ENCODE results near the gene NCK2.

NCK2 gene

DNA sequence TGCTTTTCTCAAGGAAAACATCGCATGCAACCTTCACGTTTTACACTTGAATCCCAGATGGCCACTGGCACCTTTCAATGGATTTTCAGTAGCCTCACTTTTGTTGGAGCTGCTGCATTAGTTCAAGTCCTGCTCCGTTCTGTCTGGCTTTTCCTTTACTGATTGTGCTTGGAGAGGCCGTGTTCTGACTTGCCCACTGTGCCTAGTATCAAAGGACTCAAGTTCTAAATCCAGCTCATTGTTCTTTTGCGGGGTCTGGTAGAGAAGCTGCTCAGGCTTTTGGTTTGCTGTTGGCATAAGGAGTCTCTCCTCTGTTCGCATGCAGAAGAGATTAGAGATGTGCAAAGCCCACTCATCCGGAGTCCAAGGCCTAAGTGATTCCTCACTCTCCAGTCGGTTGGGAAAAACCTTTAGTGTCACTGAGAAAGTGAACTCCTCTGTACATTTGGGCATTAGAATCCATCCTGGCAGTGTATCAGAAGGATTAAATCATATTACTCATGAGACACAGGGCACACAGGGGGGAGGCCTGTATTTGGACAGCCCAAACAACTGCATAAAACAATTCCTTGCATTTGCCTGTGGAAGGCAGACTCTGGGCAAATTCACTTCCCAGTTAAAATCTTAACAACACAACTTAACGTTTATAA, 69.7 kb downstream of the NCK2 start:
- no peak for DNase-seq (ENCODE audit: low read depth)

DNA sequence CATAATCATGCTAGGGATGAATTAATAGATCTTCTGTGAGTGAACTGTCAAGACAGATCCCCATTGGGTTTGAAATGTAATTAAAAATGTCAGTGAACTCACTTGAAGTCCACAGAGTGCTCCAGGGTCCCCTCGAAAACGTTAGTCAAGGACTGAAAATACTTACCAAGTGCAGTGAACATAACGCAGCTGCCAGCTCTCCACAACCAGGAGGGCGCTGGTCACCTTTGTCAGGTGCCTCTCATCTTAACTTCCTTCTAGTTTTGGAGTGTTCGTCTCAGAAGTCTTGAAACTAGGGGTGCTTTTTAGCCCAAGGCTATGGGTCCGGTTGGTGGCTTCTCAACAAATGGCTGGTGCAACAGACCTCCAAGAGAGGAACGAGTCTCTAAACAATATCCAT, 70.7 kb downstream of the NCK2 start:
- no peak for DNase-seq (ENCODE audit: low read depth)

DNA sequence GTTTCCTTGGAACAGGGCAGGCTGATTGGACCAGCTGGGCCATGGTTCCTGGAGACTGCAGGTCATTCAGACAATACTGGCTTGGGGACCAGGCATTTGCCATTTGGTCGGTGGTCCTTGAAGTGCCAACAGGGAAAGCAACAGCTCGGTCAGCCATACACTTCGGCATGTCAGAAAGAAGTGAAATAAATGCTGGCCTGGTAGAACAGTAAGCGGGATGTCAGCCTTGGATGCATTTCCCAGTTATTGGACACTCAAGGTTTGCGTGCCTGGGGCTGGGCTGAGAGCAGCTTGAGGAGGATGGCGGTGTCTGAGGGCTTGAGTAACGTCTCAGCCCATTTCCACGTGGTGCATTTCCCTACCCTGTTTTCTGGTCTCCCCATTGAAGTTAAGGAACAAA, 75.4 kb downstream of the NCK2 start:
- DNase-seq (ENCODE audit: low read depth) = no peak

DNA sequence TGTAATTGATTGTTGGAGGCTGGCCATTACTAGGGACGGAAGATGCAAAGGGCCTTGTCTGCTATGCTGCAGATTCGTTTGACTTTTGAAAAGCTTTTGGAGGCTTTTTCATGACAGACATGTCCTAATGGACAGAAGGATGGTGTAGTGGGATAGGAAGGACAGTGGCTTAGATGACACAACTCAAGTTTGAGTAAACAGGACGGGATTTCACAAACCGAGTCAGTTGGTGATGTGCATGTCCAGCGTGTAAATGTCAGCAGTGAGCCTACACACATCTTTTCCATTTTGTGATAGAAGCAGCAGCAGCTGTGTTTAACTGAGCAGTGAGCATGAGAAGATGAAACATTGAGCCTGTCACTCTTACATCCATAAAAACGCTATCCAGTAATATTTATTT, 76.0 kb downstream of the NCK2 start:
- DNase-seq (ENCODE audit: low read depth) = no peak

DNA sequence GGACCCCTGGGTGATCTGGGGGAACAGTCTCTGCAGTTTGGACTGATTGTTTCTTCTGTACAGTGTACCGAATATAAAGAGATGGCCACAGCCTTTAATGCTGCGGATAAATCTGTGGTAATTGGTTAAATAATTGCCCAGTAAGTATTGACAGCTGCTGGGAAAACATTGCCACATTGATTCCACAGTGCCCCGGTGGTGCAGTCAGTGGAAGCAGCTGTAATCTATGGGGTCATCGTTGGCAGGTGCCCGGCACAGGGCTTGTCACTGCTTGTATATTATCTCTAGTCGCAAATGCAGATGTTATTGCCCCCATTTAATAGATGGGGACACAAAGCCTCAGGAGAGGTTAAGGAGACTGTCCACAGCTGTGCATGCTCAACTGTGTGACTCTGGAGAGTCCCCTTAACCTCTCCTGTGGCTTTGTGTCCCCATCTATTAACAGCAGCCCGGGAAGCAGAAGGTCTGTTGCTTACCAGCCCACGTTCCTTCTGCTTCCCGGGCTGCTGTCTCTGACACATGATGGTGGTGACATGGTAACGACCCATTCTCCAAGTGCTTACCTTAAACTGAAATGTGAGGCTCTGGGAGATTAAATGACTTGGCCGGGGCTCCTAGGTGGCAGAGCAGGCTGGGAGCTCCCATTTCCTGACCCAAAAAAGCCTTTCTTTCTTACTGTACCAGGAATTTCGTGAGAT, 76.9 kb downstream of the NCK2 start:
- DNase-seq (ENCODE audit: low read depth) = no peak

DNA sequence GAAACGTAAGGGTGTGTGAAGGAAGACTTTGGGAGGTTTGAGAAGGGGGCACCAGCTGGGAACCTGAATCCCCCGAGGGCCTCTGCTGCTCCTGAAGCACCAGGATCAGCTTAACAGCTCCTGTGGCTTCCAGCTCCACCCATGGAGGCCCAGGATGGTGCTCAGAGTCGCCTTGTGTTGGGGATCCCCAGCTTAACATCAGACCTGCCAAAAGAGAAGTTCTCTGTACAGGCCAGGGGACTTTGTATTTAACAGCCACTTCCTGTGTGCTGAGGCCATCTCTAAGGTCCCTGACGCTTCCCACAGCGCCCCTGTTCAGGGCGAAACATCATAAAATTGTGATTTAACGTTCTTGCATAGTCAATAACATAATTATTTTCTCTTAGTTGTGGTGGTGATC, 77.5 kb downstream of the NCK2 start:
- DNase-seq (ENCODE audit: low read depth) = no peak

DNA sequence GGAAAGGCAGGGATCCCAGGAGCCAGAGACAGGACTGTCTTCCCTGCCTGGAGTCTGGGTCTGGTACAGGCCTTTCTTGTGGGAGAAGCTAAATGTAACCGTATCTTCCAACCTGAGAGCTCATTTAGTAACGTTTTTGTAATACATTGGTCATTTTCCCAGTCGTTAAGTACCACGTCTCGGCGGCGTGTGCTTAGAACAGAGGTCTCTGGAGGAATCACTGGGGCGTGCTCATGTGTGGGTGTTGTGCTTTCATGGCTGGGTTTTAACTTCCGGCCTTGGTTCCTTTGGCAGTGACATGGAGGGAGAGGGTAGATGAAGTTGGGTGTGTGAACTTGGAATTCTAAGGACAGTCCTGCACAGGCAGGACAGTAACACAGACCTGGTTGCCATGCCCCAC, 79.7 kb downstream of the NCK2 start:
- no peak for DNase-seq (ENCODE audit: low read depth)

DNA sequence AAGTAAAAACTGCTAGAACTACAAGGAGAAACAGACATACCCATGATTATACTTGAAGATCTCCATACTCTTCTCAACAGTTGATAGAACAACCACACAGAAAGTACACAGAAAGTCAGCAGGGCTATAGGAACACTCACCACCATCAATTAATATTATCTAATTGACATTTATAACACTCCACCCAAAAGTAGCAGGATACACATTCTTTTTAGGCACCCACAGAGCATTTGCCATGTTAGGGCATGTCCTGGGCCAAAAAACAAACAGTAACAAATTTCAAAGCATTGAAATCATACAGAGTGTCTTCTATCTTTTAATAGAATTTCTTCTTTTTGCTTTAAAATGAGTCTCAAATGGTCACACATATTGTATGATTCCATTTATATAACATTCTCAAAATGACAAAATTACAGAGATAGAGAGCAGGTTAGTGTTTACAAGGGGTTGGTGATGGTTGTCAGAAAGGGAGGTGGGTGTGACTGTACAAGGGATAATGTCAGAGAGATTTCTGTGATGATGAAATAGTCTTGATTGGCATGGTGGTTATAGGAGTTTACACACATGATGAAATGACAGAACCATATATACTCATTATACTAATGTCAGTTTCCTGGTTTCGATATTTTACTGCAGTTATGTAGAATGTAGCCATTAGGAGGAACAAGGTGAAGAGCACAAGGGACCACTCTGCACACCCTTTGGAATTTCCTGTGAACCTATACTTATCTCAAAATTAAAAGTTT, 82.8 kb downstream of the NCK2 start:
- no peak for DNase-seq (ENCODE audit: low read depth)

DNA sequence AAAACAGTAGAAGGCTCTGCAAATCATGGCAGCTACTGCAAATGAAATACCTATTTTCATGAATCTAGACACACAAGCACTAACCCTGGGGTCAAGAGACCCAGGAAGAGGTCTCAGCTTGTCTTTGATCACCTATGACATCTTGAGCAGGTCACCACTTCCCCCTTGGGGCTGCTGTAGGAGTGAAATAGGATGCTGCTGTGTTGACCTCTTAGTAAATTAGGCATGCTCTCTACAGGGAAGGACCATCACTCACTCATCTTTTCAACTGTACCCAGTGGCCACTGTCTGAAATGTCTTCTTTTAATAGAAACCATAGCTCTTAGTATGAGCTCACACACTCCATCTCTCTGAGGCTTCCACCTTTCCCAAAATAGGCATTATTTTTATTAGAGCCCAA, 83.8 kb downstream of the NCK2 start:
- no peak for DNase-seq (ENCODE audit: low read depth)

DNA sequence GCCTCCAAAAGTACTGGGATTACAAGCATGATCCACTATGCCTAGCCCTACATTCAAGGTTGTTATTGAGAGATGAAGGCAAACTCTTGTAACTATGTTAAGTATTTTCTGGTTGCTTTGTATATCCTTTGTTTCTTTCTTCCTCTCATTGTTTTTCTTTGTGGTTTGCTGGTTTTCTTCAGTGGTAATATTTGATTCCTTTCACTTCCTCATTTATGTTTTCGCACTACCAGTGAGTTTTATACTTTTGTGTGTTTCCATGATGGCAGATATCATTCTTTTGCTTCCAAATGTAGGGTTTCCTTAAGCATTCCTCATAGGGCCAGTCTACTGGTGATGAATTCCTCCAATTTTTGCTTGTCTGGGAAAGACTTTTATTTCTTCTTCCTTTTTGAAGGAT, 90.2 kb downstream of the NCK2 start:
- no peak for DNase-seq (ENCODE audit: low read depth)

DNA sequence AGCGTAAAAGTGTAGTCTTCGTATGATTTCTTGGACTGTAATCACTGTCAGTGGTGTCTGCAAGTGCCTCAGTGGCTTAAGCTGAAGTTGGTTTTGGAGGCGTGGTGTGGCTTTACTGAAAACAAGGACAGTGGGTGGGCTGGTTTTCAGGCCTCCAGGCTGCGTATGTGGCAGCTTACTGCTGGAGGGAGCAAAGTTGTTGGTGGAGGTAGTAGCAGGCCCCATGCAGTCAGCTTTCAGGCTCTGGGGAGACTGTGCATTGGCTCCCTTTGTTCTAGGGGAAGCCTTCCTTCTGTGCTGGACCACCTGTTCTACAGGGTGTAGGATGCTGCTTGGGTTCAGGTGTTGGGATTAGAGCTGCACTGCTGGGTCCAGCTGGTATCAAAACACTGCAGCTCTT, 91.6 kb downstream of the NCK2 start:
- no peak for DNase-seq (ENCODE audit: low read depth)

DNA sequence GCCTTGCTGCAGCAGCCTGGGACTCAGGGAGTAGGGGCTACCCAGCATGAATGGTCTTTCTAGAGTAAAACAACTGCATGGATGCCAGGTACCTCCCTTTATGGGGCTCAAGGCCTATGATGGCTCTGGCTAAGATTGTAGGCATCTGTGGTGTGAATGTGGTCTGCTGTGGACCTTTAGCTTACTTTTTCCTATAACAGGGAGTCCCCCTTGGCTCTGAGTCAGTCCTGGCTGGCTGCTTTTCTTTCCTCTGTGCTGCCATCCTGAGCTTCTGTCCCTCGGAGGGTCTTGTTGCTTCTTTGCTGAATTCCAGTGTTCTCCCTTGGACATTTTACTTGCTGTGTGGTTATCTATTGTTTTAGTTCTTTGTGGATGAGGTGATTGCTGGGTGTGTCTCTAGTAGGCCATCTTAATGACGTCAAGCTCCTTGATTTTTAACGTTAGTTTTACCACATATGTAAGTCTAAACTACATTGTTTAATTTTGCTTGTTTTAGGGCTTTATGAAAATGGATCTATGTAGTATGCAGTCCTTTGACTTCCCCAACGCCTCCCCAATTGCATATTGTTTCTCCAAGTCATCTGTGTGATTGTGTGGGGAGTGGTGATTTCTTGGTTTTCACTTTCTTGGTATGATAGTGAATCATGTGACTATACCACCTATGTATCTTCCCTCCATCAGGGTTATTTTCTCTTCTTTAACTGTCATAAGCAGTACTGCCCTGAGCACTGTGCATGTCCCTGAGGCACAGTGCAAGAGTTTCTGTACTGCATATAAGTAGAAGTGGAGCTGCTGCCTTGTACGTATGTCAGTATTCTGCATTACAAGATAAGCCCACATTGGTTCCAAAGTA, 92.4 kb downstream of the NCK2 start:
- no peak for DNase-seq (ENCODE audit: low read depth)

DNA sequence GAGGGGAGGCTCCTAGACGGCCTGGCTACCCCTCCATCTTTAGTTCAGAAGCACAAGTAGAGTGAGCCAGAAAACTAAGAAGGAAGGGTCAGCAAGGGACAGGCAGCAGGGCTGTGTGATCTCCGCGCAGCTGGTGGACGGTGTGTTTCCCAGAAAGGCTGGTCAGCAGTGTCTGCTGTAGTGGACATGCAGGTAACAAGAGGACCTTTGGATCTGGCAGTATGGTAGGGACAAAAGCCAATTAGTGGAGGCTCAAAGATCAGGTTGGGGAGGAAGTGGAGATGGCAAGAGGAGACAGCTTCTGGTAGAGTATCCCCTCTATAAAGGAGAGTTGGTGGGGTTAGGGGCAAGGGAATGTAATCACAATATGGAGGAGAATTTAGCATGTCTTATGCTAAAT, 95.1 kb downstream of the NCK2 start:
- DNase-seq (ENCODE audit: low read depth) = no peak

DNA sequence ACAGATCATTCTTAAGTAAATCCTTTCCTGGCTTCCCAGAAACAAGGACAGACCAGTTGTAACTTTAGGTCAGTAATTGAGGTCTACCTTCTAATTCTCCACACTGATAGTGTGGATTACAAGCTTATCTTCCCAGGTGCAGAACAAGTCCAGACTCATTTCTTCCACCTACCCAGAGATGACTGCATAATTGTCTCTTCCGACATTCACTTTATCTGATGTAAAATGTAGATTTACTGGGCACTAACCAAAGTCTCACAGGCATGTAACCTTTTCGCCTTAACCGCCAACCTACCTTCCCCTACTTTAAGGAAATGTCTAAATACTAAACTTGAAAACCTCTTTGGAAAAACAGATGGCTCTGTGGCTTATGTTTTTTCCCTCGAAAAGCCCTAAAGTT, 96.2 kb downstream of the NCK2 start:
- no peak for DNase-seq (ENCODE audit: low read depth)

DNA sequence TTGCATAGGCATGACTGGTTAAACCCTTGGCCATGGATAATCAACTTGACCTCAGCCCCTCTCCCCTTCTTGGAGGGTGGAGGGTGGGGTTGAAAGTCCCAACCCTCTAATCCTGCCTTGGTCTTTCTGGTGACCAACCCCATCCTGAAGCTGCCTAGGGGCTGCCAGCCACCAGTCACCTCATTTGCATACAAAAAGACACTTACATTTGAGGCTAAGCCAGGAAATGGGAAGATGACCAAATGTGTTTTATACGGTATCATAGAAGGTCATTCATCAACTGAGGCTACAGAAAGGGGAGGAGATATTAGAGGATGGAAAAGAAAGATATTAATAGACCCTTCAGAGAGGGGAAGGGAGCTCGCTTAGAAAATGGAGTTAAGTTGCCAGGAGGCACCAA, 96.8 kb downstream of the NCK2 start:
- no peak for DNase-seq (ENCODE audit: low read depth)

DNA sequence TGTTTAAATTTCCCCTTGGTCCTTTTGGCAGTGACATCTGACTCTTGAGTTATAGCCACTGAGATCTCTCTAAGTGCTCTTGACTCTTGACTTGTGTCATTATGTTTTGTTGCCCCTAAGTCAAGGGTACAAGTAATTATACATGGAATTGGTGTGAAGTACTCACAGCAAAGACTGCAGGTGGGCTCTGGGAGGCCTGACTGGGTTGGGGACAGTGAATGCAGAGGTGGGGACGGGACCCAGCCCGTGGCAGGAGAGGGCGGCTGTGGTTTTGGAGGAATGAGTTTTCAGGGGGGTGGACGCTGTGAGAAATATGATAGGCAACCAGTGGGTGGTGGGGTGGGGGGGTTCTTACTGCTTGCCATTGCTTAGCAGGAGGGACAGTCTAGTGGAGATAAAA, 97.8 kb downstream of the NCK2 start:
- no peak for DNase-seq (ENCODE audit: low read depth)

DNA sequence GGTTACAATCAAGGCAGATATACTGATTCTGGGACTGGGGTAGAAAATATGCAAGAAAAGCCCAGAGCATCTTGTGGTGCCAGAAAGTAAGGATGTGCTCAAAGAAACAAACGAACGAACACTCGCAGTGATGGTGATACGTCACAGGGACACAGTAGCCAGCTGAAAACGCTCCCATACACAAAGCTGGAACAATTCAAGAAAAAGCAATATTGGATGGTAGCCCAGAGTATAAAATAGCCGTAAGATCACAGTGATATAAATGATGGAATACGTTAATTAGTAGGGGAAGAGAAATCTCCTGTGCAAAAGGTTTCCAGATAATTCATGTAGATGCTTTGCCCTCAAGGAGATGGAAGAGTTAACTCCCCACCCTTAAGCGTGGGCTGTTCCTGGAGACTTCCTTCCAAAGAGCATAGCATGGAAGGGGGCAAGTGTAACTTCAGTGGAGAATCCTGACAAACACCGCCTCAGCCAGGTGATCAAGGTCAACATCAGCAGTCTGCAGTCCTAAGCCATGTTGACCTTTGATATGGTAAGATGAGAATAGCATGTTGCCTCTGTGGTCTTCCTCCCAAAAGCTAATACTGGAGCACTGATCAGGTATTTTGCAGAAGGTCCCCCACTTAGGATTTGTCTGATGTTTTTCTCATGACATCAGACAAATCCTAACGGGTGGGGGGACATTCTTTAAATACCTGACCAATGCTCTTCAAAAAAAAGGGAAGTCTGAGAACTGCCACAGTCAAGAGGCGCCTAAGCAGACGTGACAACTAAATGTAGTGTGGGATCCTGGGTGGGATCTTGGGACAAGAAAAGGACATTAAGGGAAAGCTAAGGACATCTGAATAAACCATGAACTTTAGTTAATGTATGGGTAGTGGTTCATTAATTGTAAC, 99.0 kb downstream of the NCK2 start:
- DNase-seq (ENCODE audit: low read depth) = no peak

DNA sequence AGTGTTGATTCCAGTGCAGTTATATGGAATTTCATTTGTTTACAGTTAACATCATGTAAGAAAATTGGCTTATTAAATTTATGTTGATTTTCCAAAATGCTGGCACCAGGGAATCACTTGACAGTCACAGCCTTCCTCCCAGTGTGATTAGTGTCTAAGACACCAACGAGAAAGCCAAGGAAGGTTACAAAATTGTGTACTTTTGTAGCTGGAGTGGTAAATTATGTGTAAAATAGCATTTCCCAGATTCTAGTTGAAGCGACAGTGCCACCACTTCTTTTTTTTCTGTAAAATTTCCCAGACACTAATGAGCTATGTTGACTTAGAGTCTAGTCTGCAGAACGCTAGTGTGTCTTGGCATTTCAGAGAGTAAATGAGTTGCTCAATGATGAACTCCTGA, 101.3 kb downstream of the NCK2 start:
- no peak for DNase-seq (ENCODE audit: low read depth)

DNA sequence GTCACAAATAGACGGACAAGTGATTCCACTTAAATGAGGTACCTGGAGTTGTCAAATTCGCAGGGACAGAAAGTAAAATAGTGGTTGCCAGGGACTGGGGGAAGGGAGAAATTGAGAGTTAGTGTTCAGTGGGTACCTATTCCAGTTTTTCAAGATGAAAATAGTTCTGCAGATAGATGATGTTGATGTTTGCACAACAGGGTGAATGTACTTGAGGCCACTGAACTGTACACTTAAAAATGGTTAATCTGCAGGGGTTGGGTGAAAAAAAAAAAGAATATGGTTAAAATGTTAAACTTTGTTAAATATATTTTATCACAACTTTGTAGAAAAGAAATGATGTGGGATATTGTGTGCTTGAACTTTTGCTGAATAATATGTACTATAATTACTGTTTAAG, 102.3 kb downstream of the NCK2 start:
- DNase-seq (ENCODE audit: low read depth) = no peak

DNA sequence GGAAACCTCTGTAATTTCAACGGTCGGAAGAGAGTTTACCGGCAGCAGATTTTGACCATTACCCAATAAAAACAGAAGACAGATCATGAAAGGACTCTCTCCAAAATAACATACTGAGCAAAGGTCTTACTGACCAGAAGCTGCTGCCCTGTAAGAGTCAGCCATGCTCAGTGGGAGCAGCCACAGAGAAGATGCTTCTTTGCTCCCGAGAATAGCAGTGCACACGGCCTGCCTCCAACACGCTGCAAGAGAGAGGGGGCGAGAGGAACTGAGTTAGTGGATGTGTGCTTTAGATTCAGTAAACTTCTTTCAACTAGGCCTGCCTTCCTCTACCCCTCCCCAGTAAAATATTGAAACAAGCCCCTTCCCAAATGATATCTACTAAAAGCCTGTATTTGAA, 103.7 kb downstream of the NCK2 start:
- DNase-seq (ENCODE audit: low read depth) = no peak

DNA sequence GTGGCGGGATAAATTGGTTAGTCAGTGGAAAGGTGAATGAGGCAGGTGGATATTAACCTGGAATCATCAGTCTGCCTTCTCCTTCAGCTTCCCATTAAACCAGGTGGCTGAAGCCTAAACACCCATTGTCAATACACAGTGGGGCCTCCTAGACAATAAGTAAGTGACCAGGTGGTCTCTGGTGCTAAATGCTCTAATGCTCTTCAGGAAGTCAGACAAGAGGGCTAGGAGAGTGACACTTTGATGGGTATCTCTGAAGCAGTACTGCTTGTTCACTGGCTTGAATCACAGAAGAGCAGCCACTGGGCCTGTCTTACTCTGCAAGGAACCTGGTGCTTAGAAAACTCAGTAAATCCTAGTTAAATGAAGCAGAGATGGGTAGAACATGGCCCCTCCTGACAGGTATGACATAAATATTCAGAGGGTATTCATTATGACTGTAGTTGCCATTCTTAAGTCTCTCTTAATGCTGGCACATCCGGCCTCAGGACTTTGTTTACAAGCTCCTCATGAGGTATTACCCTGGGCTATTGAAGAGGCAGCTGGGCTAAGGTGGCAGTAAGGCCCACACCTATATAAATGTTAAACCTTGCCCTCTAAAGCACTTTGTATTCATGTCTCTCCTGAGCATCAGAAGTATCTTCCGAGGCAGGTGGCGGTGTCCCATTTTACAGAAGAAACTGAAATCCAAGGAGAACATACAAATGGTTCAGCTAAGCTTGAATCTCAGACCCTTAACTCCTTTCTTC, 104.9 kb downstream of the NCK2 start:
- DNase-seq (ENCODE audit: low read depth) = no peak
